HUES48 (cell line): Measurements from ENCODE around the gene SKAP2.

Experiments
- H3K27ac ChIP-seq: one replicate; pipeline ENCODE4 v1.7.0; 2013; ENCODE audit warnings: low read depth, low read length, inconsistent platforms
- H3K27me3 ChIP-seq: 2 replicates; pipeline ENCODE4 v1.6.1; 2013; ENCODE audit warnings: mild to moderate bottlenecking, low read length; ENCODE audit not compliant: control insufficient read depth, insufficient read depth
- H3K36me3 ChIP-seq: 2 replicates; pipeline ENCODE4 v1.6.1; 2013; ENCODE audit warnings: low read length; ENCODE audit not compliant: control insufficient read depth, insufficient read depth
- H3K4me1 ChIP-seq: 2 replicates; pipeline ENCODE4 v1.6.1; 2013; ENCODE audit warnings: mild to moderate bottlenecking, low read length; ENCODE audit not compliant: control insufficient read depth, insufficient read depth
- H3K4me3 ChIP-seq: 2 replicates; pipeline ENCODE4 v1.5.1; 2013; ENCODE audit warnings: mild to moderate bottlenecking, low read depth, low read length
- H3K9ac ChIP-seq: 2 replicates; pipeline ENCODE4 v1.6.1; 2013; ENCODE audit warnings: mild to moderate bottlenecking, low read depth, low read length, moderate library complexity
- H3K9me3 ChIP-seq: 2 replicates; pipeline ENCODE4 v1.6.1; 2013; ENCODE audit warnings: low read length; ENCODE audit not compliant: control insufficient read depth, insufficient read depth

The SKAP2 gene

GRCh38 chr7:26683277-26683676, 181.1 kb downstream of the SKAP2 start:
- no peaks in the 10 kb centered on the region for H3K27me3 ChIP-seq
- H3K9ac ChIP-seq: no peak overlapping the region
- no peaks in the 10 kb centered on the region for H3K9me3 ChIP-seq
- no peak overlapping the region for H3K27ac ChIP-seq
- H3K36me3 ChIP-seq: no peaks in the 10 kb centered on the region
- H3K4me3 ChIP-seq: no peak overlapping the region
- no peaks in the 10 kb centered on the region for H3K4me1 ChIP-seq

- H3K9ac ChIP-seq: no peak overlapping the region
- H3K4me1 ChIP-seq: no peaks in the 10 kb centered on the region
- no peaks in the 10 kb centered on the region for H3K27me3 ChIP-seq
- H3K4me3 ChIP-seq: no peak overlapping the region
- H3K36me3 ChIP-seq: no peaks in the 10 kb centered on the region
- no peak overlapping the region for H3K27ac ChIP-seq
- no peaks in the 10 kb centered on the region for H3K9me3 ChIP-seq
Measured at GRCh38 chr7:26681819-26682418, 182.5 kb downstream of the SKAP2 start.

- no peak overlapping the region for H3K9ac ChIP-seq
- no peaks in the 10 kb centered on the region for H3K9me3 ChIP-seq
- H3K4me1 ChIP-seq: no peaks in the 10 kb centered on the region
- H3K36me3 ChIP-seq: no peaks in the 10 kb centered on the region
- H3K27me3 ChIP-seq: no peaks in the 10 kb centered on the region
- no peak overlapping the region for H3K4me3 ChIP-seq
- no peak overlapping the region for H3K27ac ChIP-seq
Measured at GRCh38 chr7:26680587-26680986, 183.8 kb downstream of the SKAP2 start.

GRCh38 chr7:26675143-26675887, 189.1 kb downstream of the SKAP2 start:
- no peak overlapping the region for H3K9ac ChIP-seq
- H3K27ac ChIP-seq: no peak overlapping the region

GRCh38 chr7:26673858-26674257, 190.5 kb downstream of the SKAP2 start:
- H3K4me3 ChIP-seq: no peak overlapping the region
- H3K27ac ChIP-seq: no peak overlapping the region
- H3K27me3 ChIP-seq: no peaks in the 10 kb centered on the region
- no peaks in the 10 kb centered on the region for H3K9me3 ChIP-seq
- H3K36me3 ChIP-seq: no peaks in the 10 kb centered on the region
- no peak overlapping the region for H3K9ac ChIP-seq
- H3K4me1 ChIP-seq: no peaks in the 10 kb centered on the region

More at GRCh38 chr7:26675143-26675887, 189.1 kb downstream of the SKAP2 start:
- H3K4me1 ChIP-seq: no peaks in the 10 kb centered on the region
- H3K27me3 ChIP-seq: no peaks in the 10 kb centered on the region
- no peak overlapping the region for H3K4me3 ChIP-seq
- H3K36me3 ChIP-seq: no peaks in the 10 kb centered on the region
- no peaks in the 10 kb centered on the region for H3K9me3 ChIP-seq

GRCh38 chr7:26673271-26673670, 191.1 kb downstream of the SKAP2 start:
- H3K4me3 ChIP-seq: no peak overlapping the region
- H3K36me3 ChIP-seq: no peaks in the 10 kb centered on the region

GRCh38 chr7:26670841-26671240, 193.5 kb downstream of the SKAP2 start:
- no peaks in the 10 kb centered on the region for H3K9me3 ChIP-seq

More at GRCh38 chr7:26673271-26673670, 191.1 kb downstream of the SKAP2 start:
- no peaks in the 10 kb centered on the region for H3K27me3 ChIP-seq
- no peak overlapping the region for H3K27ac ChIP-seq
- no peaks in the 10 kb centered on the region for H3K4me1 ChIP-seq
- no peak overlapping the region for H3K9ac ChIP-seq
- no peaks in the 10 kb centered on the region for H3K9me3 ChIP-seq

GRCh38 chr7:26670290-26670689, 194.1 kb downstream of the SKAP2 start:
- Histone ChIP-seq H3K4me3 (no peak overlapping the region), H3K4me1 (peaks cover 12% of the 10 kb centered on the region; the same call in 1 of the 2 replicates), H3K36me3 (no peaks in the 10 kb centered on the region), H3K27me3 (no peaks in the 10 kb centered on the region), H3K27ac (no peak overlapping the region), H3K9ac (no peak overlapping the region), H3K9me3 (no peaks in the 10 kb centered on the region)

More at GRCh38 chr7:26670841-26671240, 193.5 kb downstream of the SKAP2 start:
- peaks cover 12% of the 10 kb centered on the region; the same call in 1 of the 2 replicates for H3K4me1 ChIP-seq
- H3K27me3 ChIP-seq: no peaks in the 10 kb centered on the region
- H3K27ac ChIP-seq: no peak overlapping the region
- H3K9ac ChIP-seq: no peak overlapping the region
- no peaks in the 10 kb centered on the region for H3K36me3 ChIP-seq
- H3K4me3 ChIP-seq: no peak overlapping the region

GRCh38 chr7:26668821-26669220, 195.6 kb downstream of the SKAP2 start:
- Histone ChIP-seq H3K27ac (no peak overlapping the region), H3K9me3 (no peaks in the 10 kb centered on the region), H3K36me3 (no peaks in the 10 kb centered on the region), H3K4me3 (no peak overlapping the region), H3K9ac (no peak overlapping the region), H3K27me3 (no peaks in the 10 kb centered on the region), H3K4me1 (peaks cover 17% of the 10 kb centered on the region; the same call in 1 of the 2 replicates)

- Histone ChIP-seq H3K4me3 (no peak overlapping the region), H3K27me3 (no peaks in the 10 kb centered on the region), H3K9me3 (no peaks in the 10 kb centered on the region), H3K9ac (no peak overlapping the region), H3K4me1 (peaks cover 17% of the 10 kb centered on the region; the same call in 1 of the 2 replicates), H3K36me3 (no peaks in the 10 kb centered on the region), H3K27ac (no peak overlapping the region)
Measured at GRCh38 chr7:26667514-26668133, 196.8 kb downstream of the SKAP2 start.
